ENCODE data around the gene AFAP1. TPM values are rescaled to one million over a fixed set of nuclear protein-coding genes. Genes with fewer than 3 reads are reported as not detected.

Gene AFAP1
- total RNA-seq, 2 donors from 2014 or later, result 18.2 to 22.5 TPM

- no peak for DNase-seq
- H3K4me1 ChIP-seq (ENCODE audit: control insufficient read depth, insufficient read depth, low read length), result peaks cover 30% of the 10 kb centered on the region
- H3K9ac ChIP-seq (ENCODE audit: extremely low read depth, low read length, poor library complexity, severe bottlenecking), result no peak overlapping the region
- H3K4me1 Mint-ChIP-seq, result peaks cover 44% of the 10 kb centered on the region
- H3K27me3 Mint-ChIP-seq (ENCODE audit: insufficient read depth), result no peaks in the 10 kb centered on the region
- H3K27me3 ChIP-seq (ENCODE audit: control insufficient read depth, insufficient read depth, low read length, poor library complexity, severe bottlenecking), result no peaks in the 10 kb centered on the region
- H3K36me3 Mint-ChIP-seq (ENCODE audit: low read depth), result no peaks in the 10 kb centered on the region
- H3K27ac ChIP-seq (ENCODE audit: low read depth, low read length), result no peak overlapping the region
- WGBS, 2 experiments (ENCODE audit: insufficient coverage in 1 of 2, insufficient read length in 1 of 2), result 100% methylated on average over 1 of the region's 4 CpGs; no CpG with 5 or more reads in 1 of the 2 experiments
- H3K27ac Mint-ChIP-seq, result no peak overlapping the region
- no peaks in the 10 kb centered on the region for H3K36me3 ChIP-seq (ENCODE audit: control insufficient read depth, insufficient read depth, low read length)
- no peak overlapping the region for H3K4me3 ChIP-seq (ENCODE audit: low read length)
- no peak overlapping the region for H3K4me3 Mint-ChIP-seq
- H3K9me3 ChIP-seq (ENCODE audit: control insufficient read depth, low read length), result no peaks in the 10 kb centered on the region
- no peaks in the 10 kb centered on the region for H3K9me3 Mint-ChIP-seq
- TF ChIP-seq CTCF (conservative IDR thresholded peaks at IDR 0.05), result no peak
Observed at GRCh38 chr4:7898385-7898784, 41.3 kb downstream of the AFAP1 start.

- 92 to 94% methylated on average over 4 to 7 of the region's 7 CpGs for WGBS, 2 experiments (ENCODE audit: insufficient coverage in 1 of 2, insufficient read length in 1 of 2)
- Histone ChIP-seq H3K27ac (ENCODE audit: low read depth, low read length) (no peak overlapping the region), H3K9me3 (ENCODE audit: control insufficient read depth, low read length) (no peaks in the 10 kb centered on the region), H3K27me3 (ENCODE audit: control insufficient read depth, insufficient read depth, low read length, poor library complexity, severe bottlenecking) (no peaks in the 10 kb centered on the region), H3K9ac (ENCODE audit: extremely low read depth, low read length, poor library complexity, severe bottlenecking) (no peak overlapping the region), H3K36me3 (ENCODE audit: control insufficient read depth, insufficient read depth, low read length) (no peaks in the 10 kb centered on the region), H3K4me1 (ENCODE audit: control insufficient read depth, insufficient read depth, low read length) (peaks cover 30% of the 10 kb centered on the region), H3K4me3 (ENCODE audit: low read length) (no peak overlapping the region)
- DNase-seq, result no peak
- no peaks in the 10 kb centered on the region for H3K9me3 Mint-ChIP-seq
- no peak for TF ChIP-seq CTCF (conservative IDR thresholded peaks at IDR 0.05)
- H3K27ac Mint-ChIP-seq, result no peak overlapping the region
- H3K4me3 Mint-ChIP-seq, result no peak overlapping the region
- H3K27me3 Mint-ChIP-seq (ENCODE audit: insufficient read depth), result no peaks in the 10 kb centered on the region
- H3K4me1 Mint-ChIP-seq, result peaks cover 44% of the 10 kb centered on the region
- H3K36me3 Mint-ChIP-seq (ENCODE audit: low read depth), result no peaks in the 10 kb centered on the region
Observed at GRCh38 chr4:7897811-7898210, 41.9 kb downstream of the AFAP1 start.

- H3K27ac Mint-ChIP-seq, result no peak overlapping the region
- Histone ChIP-seq H3K4me1 (ENCODE audit: control insufficient read depth, insufficient read depth, low read length) (peaks cover 4% of the 10 kb centered on the region), H3K9ac (ENCODE audit: extremely low read depth, low read length, poor library complexity, severe bottlenecking) (no peak overlapping the region), H3K36me3 (ENCODE audit: control insufficient read depth, insufficient read depth, low read length) (no peaks in the 10 kb centered on the region), H3K9me3 (ENCODE audit: control insufficient read depth, low read length) (peaks cover 5% of the 10 kb centered on the region), H3K27me3 (ENCODE audit: control insufficient read depth, insufficient read depth, low read length, poor library complexity, severe bottlenecking) (no peaks in the 10 kb centered on the region), H3K27ac (ENCODE audit: low read depth, low read length) (peak overlapping the region; percentile 78), H3K4me3 (ENCODE audit: low read length) (no peak overlapping the region)
- H3K27me3 Mint-ChIP-seq (ENCODE audit: insufficient read depth), result no peaks in the 10 kb centered on the region
- TF ChIP-seq CTCF (conservative IDR thresholded peaks at IDR 0.05), result no peak
- H3K4me3 Mint-ChIP-seq, result no peak overlapping the region
- 90 to 92% methylated on average over 11 to 15 of the region's 15 CpGs for WGBS, 2 experiments (ENCODE audit: insufficient coverage in 1 of 2, insufficient read length in 1 of 2)
- peaks cover 5% of the 10 kb centered on the region for H3K9me3 Mint-ChIP-seq
- peaks cover 32% of the 10 kb centered on the region for H3K4me1 Mint-ChIP-seq
- DNase-seq, result no peak
- H3K36me3 Mint-ChIP-seq (ENCODE audit: low read depth), result no peaks in the 10 kb centered on the region
Observed at GRCh38 chr4:7894677-7895181, 44.9 kb downstream of the AFAP1 start.
